GM18505 (cell line): ENCODE measurements around the gene PSPH.
"Not testable (repeated sequence)": the region's sequence is repeated elsewhere in the genome, so short reads cannot be mapped to it uniquely, and the experiment has no call there.

Source experiments
- ATAC-seq: cut with Tn5 transposase; IDR thresholded peaks from one replicate; pipeline ENCODE4 v1.9.1; 2021; ENCODE audit not compliant: unreplicated experiment
- POLR2A ChIP-seq: IDR thresholded peaks from 4 replicates; pipeline ENCODE4 v1.6.1; 2011; ENCODE audit warnings: borderline replicate concordance; ENCODE audit not compliant: insufficient read depth, insufficient read length; ENCODE audit errors: extremely low read depth

Gene PSPH

GRCh38 chr7:56046721-56047445 lies 4.4 kb downstream of the PSPH start:
- ATAC-seq = no peak
- no peak for TF ChIP-seq POLR2A

GRCh38 chr7:56045758-56046157 lies 5.5 kb downstream of the PSPH start:
- not testable (repeated sequence) for ATAC-seq

GRCh38 chr7:56040730-56041129 lies 10.5 kb downstream of the PSPH start:
- no peak for TF ChIP-seq POLR2A
- ATAC-seq = no peak

GRCh38 chr7:56033671-56034432 lies 17.4 kb downstream of the PSPH start:
- peak; percentile 64 for TF ChIP-seq POLR2A
- peak; percentile 98 for ATAC-seq

GRCh38 chr7:56032578-56032977 lies 18.7 kb downstream of the PSPH start:
- not testable (repeated sequence) for ATAC-seq

- not testable (repeated sequence) for ATAC-seq
These were observed 19.7 kb downstream of the PSPH start for GRCh38 chr7:56031556-56031955.

- no peak for ATAC-seq
- TF ChIP-seq POLR2A = no peak
These were observed 20.9 kb downstream of the PSPH start for GRCh38 chr7:56030340-56030739.

- TF ChIP-seq POLR2A = no peak
- ATAC-seq = no peak
These were observed 22.2 kb downstream of the PSPH start for GRCh38 chr7:56028942-56029630.

- ATAC-seq = no peak
- no peak for TF ChIP-seq POLR2A
These were observed 24.7 kb downstream of the PSPH start for GRCh38 chr7:56026538-56026937.

- ATAC-seq = no peak
- TF ChIP-seq POLR2A = no peak
These were observed 27.7 kb downstream of the PSPH start for GRCh38 chr7:56023500-56023899.

GRCh38 chr7:56019501-56019900 lies 31.7 kb downstream of the PSPH start:
- no peak for TF ChIP-seq POLR2A
- ATAC-seq = no peak

- not testable (repeated sequence) for ATAC-seq
These were observed 34.2 kb downstream of the PSPH start for GRCh38 chr7:56017015-56017414.

GRCh38 chr7:56009695-56010094 lies 41.5 kb downstream of the PSPH start:
- TF ChIP-seq POLR2A = no peak
- ATAC-seq = no peak

GRCh38 chr7:56007891-56008290 lies 43.4 kb downstream of the PSPH start:
- ATAC-seq = no peak

More at GRCh38 chr7:56007891-56008290, 43.4 kb downstream of the PSPH start:
- TF ChIP-seq POLR2A = no peak
